Measurements from ENCODE around the gene BACE1.

The BACE1 gene

GRCh38 chr11:117303646-117304315 lies 12.3 kb downstream of the BACE1 start:
- DNase-seq (ENCODE audit: insufficient read length) (no peak), FAIRE-seq (no peak)
- no peak for TF ChIP-seq POLR2AphosphoS5 (IDR thresholded peaks at IDR 0.05; ENCODE audit: low read depth, low read length)
- TF ChIP-seq POLR2A (IDR thresholded peaks at IDR 0.05; ENCODE audit: low read depth, low read length): no peak
- no peak for TF ChIP-seq TAF1 (IDR thresholded peaks at IDR 0.05; ENCODE audit: borderline replicate concordance, low read depth, low read length)

GRCh38 chr11:117303101-117303500 lies 13.0 kb downstream of the BACE1 start:
- DNase-seq (ENCODE audit: insufficient read length) (no peak), FAIRE-seq (no peak)
- TF ChIP-seq POLR2A (IDR thresholded peaks at IDR 0.05; ENCODE audit: low read depth, low read length): no peak
- no peak for TF ChIP-seq POLR2AphosphoS5 (IDR thresholded peaks at IDR 0.05; ENCODE audit: low read depth, low read length)
- no peak for TF ChIP-seq TAF1 (IDR thresholded peaks at IDR 0.05; ENCODE audit: borderline replicate concordance, low read depth, low read length)

GRCh38 chr11:117302228-117302627 lies 13.8 kb downstream of the BACE1 start:
- TF ChIP-seq POLR2A (IDR thresholded peaks at IDR 0.05; ENCODE audit: low read depth, low read length) (no peak), TAF1 (IDR thresholded peaks at IDR 0.05; ENCODE audit: borderline replicate concordance, low read depth, low read length) (no peak), POLR2AphosphoS5 (IDR thresholded peaks at IDR 0.05; ENCODE audit: low read depth, low read length) (no peak)
- FAIRE-seq (no peak), DNase-seq (ENCODE audit: insufficient read length) (no peak)

- DNase-seq (ENCODE audit: insufficient read length) (no peak), FAIRE-seq (no peak)
- TF ChIP-seq POLR2A (IDR thresholded peaks at IDR 0.05; ENCODE audit: low read depth, low read length): no peak
Measured at GRCh38 chr11:117300773-117301172, 15.3 kb downstream of the BACE1 start.

- no peak for TF ChIP-seq POLR2A (IDR thresholded peaks at IDR 0.05; ENCODE audit: low read depth, low read length)
- TF ChIP-seq TAF1 (IDR thresholded peaks at IDR 0.05; ENCODE audit: borderline replicate concordance, low read depth, low read length): no peak
- TF ChIP-seq POLR2AphosphoS5 (IDR thresholded peaks at IDR 0.05; ENCODE audit: low read depth, low read length): no peak
- FAIRE-seq (no peak), DNase-seq (ENCODE audit: insufficient read length) (no peak)
Measured at GRCh38 chr11:117300283-117300663, 15.8 kb downstream of the BACE1 start.

- FAIRE-seq: no peak
- TF ChIP-seq POLR2AphosphoS5 (IDR thresholded peaks at IDR 0.05; ENCODE audit: low read depth, low read length) (no peak), TAF1 (IDR thresholded peaks at IDR 0.05; ENCODE audit: borderline replicate concordance, low read depth, low read length) (no peak), POLR2A (IDR thresholded peaks at IDR 0.05; ENCODE audit: low read depth, low read length) (no peak)
Measured at GRCh38 chr11:117299351-117300282, 16.4 kb downstream of the BACE1 start.

GRCh38 chr11:117298195-117298594 lies 17.9 kb downstream of the BACE1 start:
- TF ChIP-seq POLR2A (IDR thresholded peaks at IDR 0.05; ENCODE audit: low read depth, low read length) (no peak), TAF1 (IDR thresholded peaks at IDR 0.05; ENCODE audit: borderline replicate concordance, low read depth, low read length) (no peak), POLR2AphosphoS5 (IDR thresholded peaks at IDR 0.05; ENCODE audit: low read depth, low read length) (no peak)
- FAIRE-seq (no peak), DNase-seq (ENCODE audit: insufficient read length) (no peak)

More at GRCh38 chr11:117299351-117300282, 16.4 kb downstream of the BACE1 start:
- DNase-seq (ENCODE audit: insufficient read length): no peak

- FAIRE-seq: no peak
- no peak for TF ChIP-seq TAF1 (IDR thresholded peaks at IDR 0.05; ENCODE audit: borderline replicate concordance, low read depth, low read length)
- TF ChIP-seq POLR2A (IDR thresholded peaks at IDR 0.05; ENCODE audit: low read depth, low read length): no peak
- TF ChIP-seq POLR2AphosphoS5 (IDR thresholded peaks at IDR 0.05; ENCODE audit: low read depth, low read length): no peak
- DNase-seq (ENCODE audit: insufficient read length): no peak
Measured at GRCh38 chr11:117296881-117297280, 19.2 kb downstream of the BACE1 start.

GRCh38 chr11:117295438-117296137 lies 20.5 kb downstream of the BACE1 start:
- FAIRE-seq (no peak), DNase-seq (ENCODE audit: insufficient read length) (no peak)
- no peak for TF ChIP-seq TAF1 (IDR thresholded peaks at IDR 0.05; ENCODE audit: borderline replicate concordance, low read depth, low read length)
- TF ChIP-seq POLR2AphosphoS5 (IDR thresholded peaks at IDR 0.05; ENCODE audit: low read depth, low read length): no peak
- no peak for TF ChIP-seq POLR2A (IDR thresholded peaks at IDR 0.05; ENCODE audit: low read depth, low read length)

GRCh38 chr11:117292616-117293015 lies 23.4 kb downstream of the BACE1 start:
- no peak for DNase-seq (ENCODE audit: insufficient read length)
- FAIRE-seq: no peak
- TF ChIP-seq POLR2AphosphoS5 (IDR thresholded peaks at IDR 0.05; ENCODE audit: low read depth, low read length): no peak
- TF ChIP-seq TAF1 (IDR thresholded peaks at IDR 0.05; ENCODE audit: borderline replicate concordance, low read depth, low read length): no peak
- no peak for TF ChIP-seq POLR2A (IDR thresholded peaks at IDR 0.05; ENCODE audit: low read depth, low read length)

GRCh38 chr11:117290809-117291396 lies 25.2 kb downstream of the BACE1 start, which contains the start of gene BACE1-AS:
Gene BACE1-AS, plus strand, starts transcription at chr11:117291346.
- TF ChIP-seq TAF1 (IDR thresholded peaks at IDR 0.05; ENCODE audit: borderline replicate concordance, low read depth, low read length): no peak
- no peak for TF ChIP-seq POLR2AphosphoS5 (IDR thresholded peaks at IDR 0.05; ENCODE audit: low read depth, low read length)
- no peak for TF ChIP-seq POLR2A (IDR thresholded peaks at IDR 0.05; ENCODE audit: low read depth, low read length)
- no peak for DNase-seq (ENCODE audit: insufficient read length)
- no peak for FAIRE-seq

Data from GM12892 (cell line).